ENCODE data around the gene CENPQ. TPM values are rescaled to one million over a fixed set of nuclear protein-coding genes. Genes with fewer than 3 reads are reported as not detected.

The CENPQ gene
- total RNA-seq, 2 experiments from 2014 or later, result 18.0 to 20.8 TPM

GRCh38 chr6:49530141-49530776 is 67.1 kb downstream of the CENPQ start:
- DNase-seq, result no peak
- Mint-ChIP-seq H3K4me1 (peaks cover 2% of the 10 kb centered on the region), H3K9me3 (no peaks in the 10 kb centered on the region), H3K4me3 (no peak overlapping the region), H3K36me3 (ENCODE audit: low read depth) (no peaks in the 10 kb centered on the region), H3K27me3 (peaks cover 20% of the 10 kb centered on the region), H3K27ac (no peak overlapping the region)
- POLR2A ChIA-PET, result no interaction called here
- CTCF ChIA-PET, result interaction anchor here (1.0 kb wide), 1 partner anchor 86 kb away, joined by 3 read pairs; no protein-coding TSS in a partner anchor

- POLR2A ChIA-PET, result interaction anchor here (1.0 kb wide), 1 partner anchor 18 kb away, joined by 3 read pairs; the partner anchor contains the start of gene C6orf141
Measured at GRCh38 chr6:49531774-49532569, 68.8 kb downstream of the CENPQ start.

DNA sequence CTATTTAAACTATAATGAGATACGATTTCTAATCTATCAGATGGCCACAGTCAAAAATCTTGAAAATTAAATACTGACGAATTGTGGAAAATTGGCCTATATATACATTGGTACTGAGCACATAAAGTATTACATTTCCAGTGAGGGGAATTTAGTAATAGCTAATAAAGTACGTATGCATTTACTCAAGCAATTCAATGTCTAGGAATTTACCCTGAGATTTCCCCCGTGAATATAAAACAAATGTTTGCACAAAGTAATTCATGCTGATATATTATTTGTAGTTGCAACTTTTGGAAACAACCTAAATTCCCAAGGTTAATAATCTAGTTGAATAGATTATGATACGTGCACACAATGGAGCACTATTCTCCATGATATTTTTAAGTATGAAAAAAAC is 72.6 kb downstream of the CENPQ start:
- CTCF ChIA-PET, result interaction anchor here (1.9 kb wide), 1 partner anchor 71 kb away, joined by 7 read pairs; no protein-coding TSS in a partner anchor
- peaks cover 2% of the 10 kb centered on the region for H3K4me1 Mint-ChIP-seq
- POLR2A ChIA-PET, result no interaction called here
- no peak overlapping the region for H3K27ac Mint-ChIP-seq
- H3K4me3 Mint-ChIP-seq, result no peak overlapping the region
- H3K36me3 Mint-ChIP-seq (ENCODE audit: low read depth), result no peaks in the 10 kb centered on the region
- H3K9me3 Mint-ChIP-seq, result no peaks in the 10 kb centered on the region
- DNase-seq, result no peak
- H3K27me3 Mint-ChIP-seq, result peaks cover 14% of the 10 kb centered on the region

More at GRCh38 chr6:49531774-49532569, 68.8 kb downstream of the CENPQ start:
- H3K27me3 Mint-ChIP-seq, result peaks cover 20% of the 10 kb centered on the region
- H3K36me3 Mint-ChIP-seq (ENCODE audit: low read depth), result no peaks in the 10 kb centered on the region
- peaks cover 2% of the 10 kb centered on the region for H3K4me1 Mint-ChIP-seq
- DNase-seq, result no peak
- CTCF ChIA-PET, result interaction anchor here (0.7 to 2.5 kb wide), 24 partner anchors 8 to 824 kb away, joined by 3 to 23 read pairs (median 4); partner anchors contain the start of gene C6orf141
- H3K4me3 Mint-ChIP-seq, result no peak overlapping the region
- no peak overlapping the region for H3K27ac Mint-ChIP-seq
- no peaks in the 10 kb centered on the region for H3K9me3 Mint-ChIP-seq

DNA sequence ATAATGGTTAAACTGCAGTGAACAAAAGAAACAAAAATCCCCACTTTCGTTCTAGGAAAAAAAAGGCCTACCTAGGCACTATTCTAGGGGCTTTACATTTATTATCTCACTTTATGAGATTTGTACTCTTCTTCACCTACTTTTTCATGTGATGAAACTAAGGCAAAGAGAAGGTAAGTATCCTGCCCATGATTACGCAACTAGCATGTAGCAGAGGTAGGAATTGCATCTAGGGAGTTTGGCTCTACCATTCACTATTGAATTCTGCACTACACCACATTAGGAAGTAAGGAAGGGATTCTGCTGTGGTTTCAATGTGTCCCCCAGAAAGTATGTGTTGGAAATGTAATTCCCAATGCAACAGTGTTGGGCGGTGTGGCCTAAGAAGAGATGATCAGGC is 75.9 kb downstream of the CENPQ start:
- Mint-ChIP-seq H3K9me3 (no peaks in the 10 kb centered on the region), H3K4me1 (no peaks in the 10 kb centered on the region), H3K27me3 (peaks cover 7% of the 10 kb centered on the region), H3K4me3 (no peak overlapping the region), H3K36me3 (ENCODE audit: low read depth) (no peaks in the 10 kb centered on the region), H3K27ac (no peak overlapping the region)
- DNase-seq, result no peak
- ChIA-PET POLR2A (no interaction called here), CTCF (no interaction called here)

- no peak overlapping the region for H3K27ac Mint-ChIP-seq
- H3K4me1 Mint-ChIP-seq, result no peaks in the 10 kb centered on the region
- H3K9me3 Mint-ChIP-seq, result no peaks in the 10 kb centered on the region
- no peaks in the 10 kb centered on the region for H3K36me3 Mint-ChIP-seq (ENCODE audit: low read depth)
- H3K27me3 Mint-ChIP-seq, result peaks cover 3% of the 10 kb centered on the region
- DNase-seq, result no peak
- no peak overlapping the region for H3K4me3 Mint-ChIP-seq
- CTCF ChIA-PET, result interaction anchor here (2.1 kb wide), 1 partner anchor 8 kb away, joined by 9 read pairs; no protein-coding TSS in a partner anchor
- POLR2A ChIA-PET, result no interaction called here
Measured at GRCh38 chr6:49540614-49541013, 77.4 kb downstream of the CENPQ start.

DNA sequence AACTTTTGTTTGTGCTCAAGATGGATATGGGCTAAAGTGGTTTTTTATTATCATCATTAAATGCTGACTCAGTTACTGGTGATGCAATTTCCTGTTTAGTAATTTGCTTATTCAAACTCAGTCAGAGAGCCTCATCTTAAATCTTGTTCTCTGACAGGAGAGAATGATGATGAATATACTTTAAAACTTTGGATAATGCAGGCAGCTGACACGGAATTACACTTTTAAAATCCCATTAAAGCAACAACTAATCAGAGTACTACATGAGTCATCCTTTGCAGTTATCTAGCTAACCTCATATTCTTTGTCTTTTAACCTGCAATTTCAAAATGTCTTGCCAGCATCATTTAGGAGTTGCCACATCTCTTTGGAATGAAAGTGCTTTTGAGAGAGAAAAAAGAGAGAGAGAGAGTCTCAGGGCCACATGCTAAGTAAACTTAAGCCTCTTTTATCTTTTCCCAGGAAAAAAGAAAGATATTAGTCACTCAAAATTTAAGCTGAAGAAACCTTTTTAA is 78.1 kb downstream of the CENPQ start:
- ChIA-PET CTCF (interaction anchor here (2.1 kb wide), 1 partner anchor 9 kb away, joined by 9 read pairs; no protein-coding TSS in a partner anchor), POLR2A (no interaction called here)
- Mint-ChIP-seq H3K4me3 (no peak overlapping the region), H3K27me3 (peaks cover 3% of the 10 kb centered on the region), H3K27ac (no peak overlapping the region), H3K36me3 (ENCODE audit: low read depth) (no peaks in the 10 kb centered on the region), H3K4me1 (no peaks in the 10 kb centered on the region), H3K9me3 (no peaks in the 10 kb centered on the region)
- DNase-seq, result no peak

GRCh38 chr6:49541936-49542335 is 78.8 kb downstream of the CENPQ start:
- no peak for DNase-seq
- Mint-ChIP-seq H3K27ac (no peak overlapping the region), H3K36me3 (ENCODE audit: low read depth) (no peaks in the 10 kb centered on the region), H3K27me3 (peaks cover 7% of the 10 kb centered on the region), H3K4me3 (no peak overlapping the region), H3K9me3 (no peaks in the 10 kb centered on the region), H3K4me1 (no peaks in the 10 kb centered on the region)
- POLR2A ChIA-PET, result no interaction called here
- CTCF ChIA-PET, result interaction anchor here (2.1 kb wide), 1 partner anchor 10 kb away, joined by 9 read pairs; no protein-coding TSS in a partner anchor

Other genes with a start within 250 kb of the CENPQ start
- 10 to 100 TPM; 19.1 to 20.6 TPM for gene MMUT, start 117 bp upstream of the CENPQ start, total RNA-seq
- not detected for gene GLYATL3, start 36.6 kb downstream of the CENPQ start, total RNA-seq
- gene C6orf141, start 87.3 kb downstream of the CENPQ start, total RNA-seq, result under 1 TPM in 1 of 2 experiments, not detected in 1; 0.48 TPM
- gene RHAG, start 173.5 kb downstream of the CENPQ start, total RNA-seq, result not detected

Data from activated CD4-positive, alpha-beta memory T cell treated with anti-CD3 and anti-CD28 coated beads, Interleukin-2, amount 10 ng/mL, durations not matched to agents 7 days and 5 days (primary cell).